Glomerular endothelial cell (primary cell): ENCODE measurements around the gene PRKCA. TPM values are rescaled to one million over a fixed set of nuclear protein-coding genes. Genes with fewer than 3 reads are reported as not detected.
"Not testable (repeated sequence)": the region's sequence is repeated elsewhere in the genome, so short reads cannot be mapped to it uniquely, and the experiment has no call there.

Experiments
- DNase-seq: peaks from one replicate; pipeline ENCODE4 v3.0.0-alpha.2; 2011; ENCODE audit warnings: low read depth, low spot score; ENCODE audit errors: extremely low read depth
- total RNA-seq: library from RNA; depleted of rRNA; stranded (reverse); fragments of >200 nt; gene quantifications from 2 replicates; pipeline ENCODE4 v1.2.3, GENCODE V29; 2015

The PRKCA gene
- total RNA-seq, 1 donor from 2014 or later = 18.4 TPM

DNA sequence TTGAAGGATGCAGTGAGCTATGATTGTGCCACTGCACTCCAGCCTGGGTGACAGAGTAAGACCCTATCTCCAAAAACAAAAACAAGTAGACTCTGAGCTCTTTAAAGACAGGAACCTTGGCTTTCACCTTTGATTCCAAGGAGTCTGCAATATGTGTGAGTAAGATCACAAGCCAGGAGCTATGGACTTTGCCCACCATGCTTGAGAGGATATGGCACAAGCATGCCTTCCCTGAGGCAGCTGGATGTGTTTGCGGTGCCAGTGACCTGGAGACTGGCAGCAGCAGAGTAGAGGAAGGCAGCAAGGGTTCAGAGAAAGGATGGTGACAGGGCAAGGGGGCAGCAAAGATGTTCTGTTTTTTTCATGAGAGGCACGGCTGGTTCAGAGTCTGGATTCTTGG is 14.5 kb upstream of the PRKCA start:
- no peak for DNase-seq

GRCh38 chr17:66290101-66290722 is 12.2 kb upstream of the PRKCA start:
- DNase-seq = no peak

DNA sequence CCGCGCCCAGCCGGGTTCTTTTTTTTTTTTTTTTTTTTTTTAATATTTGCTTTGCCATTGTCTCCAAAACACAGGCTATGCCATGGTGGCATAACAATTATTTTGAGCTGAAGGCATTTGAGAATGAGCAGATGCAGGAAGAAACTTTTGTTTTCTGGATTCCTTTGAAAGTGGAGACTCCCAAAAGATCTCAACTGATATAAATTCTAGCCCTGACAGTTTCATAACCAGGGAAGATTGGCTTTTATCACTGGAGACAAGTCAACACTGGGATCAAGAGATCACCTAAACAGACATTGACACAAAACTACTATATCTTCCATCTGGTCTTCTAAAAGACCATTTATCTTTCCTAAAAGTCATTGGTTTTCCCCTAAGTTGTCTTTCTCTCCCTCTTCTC is 10.1 kb upstream of the PRKCA start:
- DNase-seq = no peak

DNA sequence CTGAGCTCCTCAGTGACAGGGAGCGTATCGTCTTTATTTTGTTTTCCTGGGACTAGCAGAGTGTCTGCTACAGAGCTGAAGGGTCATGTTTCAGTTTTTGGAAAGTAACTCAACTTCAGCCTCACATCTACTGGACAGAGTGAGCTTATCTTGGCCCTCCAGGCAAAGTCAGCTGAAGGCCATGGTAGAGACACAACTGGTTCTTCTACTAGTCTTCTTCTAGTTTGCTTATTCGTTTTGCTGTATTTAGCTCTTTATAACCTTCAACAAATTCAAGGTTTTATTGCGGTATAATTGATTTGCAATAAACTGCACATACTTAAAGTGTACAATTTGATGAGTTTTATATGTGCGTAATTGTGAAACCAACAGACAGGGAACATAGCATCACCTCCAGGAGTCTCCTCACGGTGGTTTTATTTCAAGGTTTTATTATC is 6.1 kb upstream of the PRKCA start:
- no peak for DNase-seq

- not testable (repeated sequence) for DNase-seq
These were observed 5.0 kb upstream of the PRKCA start for GRCh38 chr17:66297443-66297842.

DNA sequence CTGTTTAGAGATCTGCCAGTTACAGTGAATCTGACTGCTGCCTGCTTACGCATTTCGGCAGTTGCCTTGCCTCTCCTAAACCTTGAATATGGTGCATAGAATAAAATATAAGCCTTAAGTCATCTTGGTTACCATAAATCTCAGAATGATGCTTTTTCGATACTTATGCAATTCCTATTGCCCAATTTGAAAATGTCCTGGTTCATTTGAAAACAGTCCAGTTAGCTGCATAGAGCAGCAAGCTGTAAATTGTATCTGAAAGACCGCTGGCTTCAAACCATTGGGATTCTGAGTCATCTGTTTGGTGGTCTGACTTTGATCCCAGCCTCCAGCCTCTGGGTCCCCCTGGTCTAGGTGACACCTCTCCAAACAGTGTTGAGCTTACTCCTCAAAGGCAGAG is 2.7 kb upstream of the PRKCA start:
- DNase-seq = no peak

GRCh38 chr17:66300956-66301355 is 1.5 kb upstream of the PRKCA start:
- no peak for DNase-seq

GRCh38 chr17:66301367-66301863 is 998 bp upstream of the PRKCA start:
- no peak for DNase-seq

DNA sequence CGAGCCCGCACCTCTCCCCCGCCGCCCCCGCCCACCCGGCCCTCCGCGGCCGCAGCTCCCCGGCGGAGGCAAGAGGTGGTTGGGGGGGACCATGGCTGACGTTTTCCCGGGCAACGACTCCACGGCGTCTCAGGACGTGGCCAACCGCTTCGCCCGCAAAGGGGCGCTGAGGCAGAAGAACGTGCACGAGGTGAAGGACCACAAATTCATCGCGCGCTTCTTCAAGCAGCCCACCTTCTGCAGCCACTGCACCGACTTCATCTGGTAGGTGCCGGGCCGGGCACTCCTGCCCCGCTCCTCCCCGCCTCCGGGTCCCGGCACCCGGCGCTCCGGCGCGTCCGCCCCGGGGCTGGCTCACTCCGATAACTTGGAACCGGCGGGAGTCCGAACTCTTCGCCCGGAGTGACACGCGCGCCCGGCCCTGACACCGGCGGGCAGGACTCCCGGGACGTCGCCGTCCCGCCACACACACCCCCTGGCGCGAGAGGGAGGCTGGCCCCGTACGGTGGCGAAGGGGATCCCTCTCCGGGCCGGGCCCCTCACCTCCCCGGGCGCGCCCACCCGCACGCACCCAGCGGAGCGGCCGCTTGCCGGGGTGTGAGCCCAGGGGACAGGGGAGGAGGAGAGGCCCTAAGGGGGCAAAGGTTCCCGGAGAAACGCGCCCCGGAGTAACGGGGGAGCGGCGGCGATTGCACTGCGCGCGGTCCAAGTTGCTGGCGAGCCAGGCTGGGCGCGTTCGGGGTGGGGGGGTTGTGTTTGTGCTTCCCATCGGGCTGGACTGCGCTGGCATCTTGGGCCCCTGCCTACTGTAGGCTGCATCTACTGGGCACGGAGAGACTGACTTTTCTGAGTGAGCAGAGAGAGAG is 581 bp downstream of the PRKCA start:
- no peak for DNase-seq

GRCh38 chr17:66304304-66305174 is 2.1 kb downstream of the PRKCA start:
- DNase-seq = no peak

- DNase-seq = no peak
These were observed 4.0 kb downstream of the PRKCA start for GRCh38 chr17:66306446-66306845.

- no peak for DNase-seq
These were observed 4.8 kb downstream of the PRKCA start for GRCh38 chr17:66307257-66307656.

GRCh38 chr17:66308856-66309255 is 6.4 kb downstream of the PRKCA start:
- DNase-seq = no peak

DNA sequence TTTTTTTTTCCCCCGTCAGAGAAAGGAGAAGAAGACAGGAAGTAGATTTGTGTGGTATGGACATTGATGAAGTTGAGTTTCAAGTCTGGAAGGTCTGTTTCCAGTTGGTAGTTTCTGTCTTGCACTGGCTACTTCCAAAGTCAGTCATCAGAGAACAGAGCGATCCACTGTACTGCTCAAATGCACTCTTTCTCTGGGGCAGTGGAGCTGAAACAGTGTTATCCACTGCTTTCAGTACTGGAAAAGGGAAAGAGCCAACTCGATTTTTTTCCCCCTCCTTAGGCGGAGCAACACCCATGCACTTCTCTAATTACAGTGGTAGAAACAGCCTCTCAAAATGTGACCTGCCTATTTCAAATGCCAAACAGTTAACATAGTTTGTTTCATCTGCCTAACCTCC is 7.4 kb downstream of the PRKCA start:
- no peak for DNase-seq

DNA sequence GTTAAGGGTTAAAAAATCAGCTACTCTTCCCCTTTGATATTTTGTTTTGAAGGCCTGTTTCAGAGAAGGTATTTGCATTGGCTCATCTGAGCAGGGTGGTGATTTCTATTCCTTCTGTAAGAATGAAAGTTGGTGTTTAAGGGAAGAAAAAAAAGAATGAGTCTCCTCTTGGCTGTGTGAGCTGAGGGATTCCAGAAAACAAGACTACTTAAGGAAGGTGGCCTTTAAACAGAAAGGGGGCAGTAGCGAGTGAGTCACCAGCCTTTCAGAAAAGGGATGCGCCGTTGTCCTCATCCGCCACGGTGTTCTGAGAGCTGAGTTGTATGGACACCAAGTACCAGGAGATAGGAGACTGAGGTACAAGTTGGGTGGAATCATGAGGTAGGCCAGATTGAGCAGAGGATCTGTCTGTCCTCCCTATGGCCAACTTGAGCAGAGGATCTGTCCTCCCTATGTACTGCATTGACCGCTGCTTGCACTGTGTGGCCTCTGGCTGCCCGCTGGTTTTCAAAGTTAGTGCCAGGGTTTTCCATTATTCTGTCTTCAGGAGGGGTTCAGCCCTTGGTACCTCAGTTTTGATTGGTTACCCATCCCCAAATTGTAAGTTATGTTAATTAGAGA is 8.2 kb downstream of the PRKCA start:
- no peak for DNase-seq

- DNase-seq = no peak
These were observed 10.5 kb downstream of the PRKCA start for GRCh38 chr17:66312912-66313311.

- DNase-seq = no peak
These were observed 10.9 kb downstream of the PRKCA start for GRCh38 chr17:66313325-66313724.

- DNase-seq = no peak
These were observed 11.7 kb downstream of the PRKCA start for GRCh38 chr17:66313995-66314659.

DNA sequence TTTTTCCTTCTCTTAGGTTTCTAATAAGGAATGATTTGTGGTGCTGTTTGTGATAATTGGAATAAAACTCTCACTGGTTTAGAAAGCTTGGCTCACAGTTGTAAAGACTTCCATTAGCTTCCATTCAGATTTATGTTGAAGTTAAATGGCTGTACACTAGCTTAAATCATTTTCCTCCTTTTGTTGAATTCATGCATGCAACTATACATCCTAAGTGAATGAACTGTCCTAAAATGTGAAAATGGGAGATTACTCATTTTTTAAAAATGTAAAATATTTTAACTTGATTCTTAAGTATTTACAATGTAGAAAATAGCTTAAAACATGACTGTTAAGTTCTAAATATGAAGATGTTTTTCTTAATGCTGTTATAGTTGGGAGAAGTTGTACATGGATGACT is 15.2 kb downstream of the PRKCA start:
- no peak for DNase-seq

GRCh38 chr17:66319226-66319625 is 16.8 kb downstream of the PRKCA start:
- no peak for DNase-seq
